CD4-positive, CD25-positive, alpha-beta regulatory T cell (primary cell): ENCODE measurements around the gene DOLK. TPM values are rescaled to one million over a fixed set of nuclear protein-coding genes. Genes with fewer than 3 reads are reported as not detected.

Experiments
- ATAC-seq, 2 donors: fragments of 150-1000 bp; cut with Tn5 transposase; one replicate each; pipeline ENCODE4 v1.10.0; 2021; ENCODE audit warnings: low read depth in 2 of 2, moderate number of reproducible peaks in 2 of 2, moderate library complexity in 1 of 2
- DNase-seq, 3 donors: peaks; one replicate each; pipeline versions ENCODE4 v3.0.0 to v3.0.0-alpha.2; 2012 to 2022; ENCODE audit warnings: mixed read lengths in 1 of 3
- H3K27ac ChIP-seq: one replicate; pipeline ENCODE4 v1.7.0; 2013; ENCODE audit warnings: mild to moderate bottlenecking, low read length; ENCODE audit not compliant: insufficient read depth, poor library complexity, severe bottlenecking
- H3K27me3 ChIP-seq: one replicate; pipeline ENCODE4 v1.7.0; 2013; ENCODE audit warnings: low read length; ENCODE audit not compliant: control insufficient read depth, insufficient read depth
- H3K36me3 ChIP-seq: one replicate; pipeline ENCODE4 v1.7.0; 2013; ENCODE audit warnings: mild to moderate bottlenecking, low read length, moderate library complexity; ENCODE audit not compliant: control insufficient read depth, insufficient read depth
- H3K4me1 ChIP-seq: 2 replicates; pipeline ENCODE4 v1.7.0; 2013; ENCODE audit warnings: mild to moderate bottlenecking, low read length; ENCODE audit not compliant: insufficient read depth, control insufficient read depth, poor library complexity, severe bottlenecking
- H3K4me3 ChIP-seq: one replicate; pipeline ENCODE4 v1.7.0; 2013; ENCODE audit warnings: low read depth, mild to moderate bottlenecking, low read length, moderate library complexity
- H3K9me3 ChIP-seq, 2 experiments: 1 replicate in 1 of 2; 2 replicates in 1 of 2; pipeline ENCODE4 v1.7.0; 2013; ENCODE audit warnings: low read length in 2 of 2, mild to moderate bottlenecking in 1 of 2, moderate library complexity in 1 of 2; ENCODE audit not compliant: control insufficient read depth in 2 of 2
- H3K27ac Mint-ChIP-seq, 3 donors: one replicate each; pipeline ENCODE4 v1.8.0; 2020 to 2022; ENCODE audit warnings: mild to moderate bottlenecking in 3 of 3, mixed read lengths in 3 of 3, moderate library complexity in 2 of 3
- H3K27me3 Mint-ChIP-seq: one replicate; pipeline ENCODE4 v1.8.0; 2022; ENCODE audit warnings: mild to moderate bottlenecking, mixed read lengths
- H3K36me3 Mint-ChIP-seq: one replicate; pipeline ENCODE4 v1.8.0; 2020; ENCODE audit warnings: mixed read lengths
- H3K4me1 Mint-ChIP-seq, 4 donors: one replicate each; pipeline ENCODE4 v1.8.0; 2020 to 2022; ENCODE audit warnings: mixed read lengths in 4 of 4, mild to moderate bottlenecking in 1 of 4
- H3K4me3 Mint-ChIP-seq, 4 donors: one replicate each; pipeline ENCODE4 v1.8.0; 2020 to 2022; ENCODE audit warnings: mild to moderate bottlenecking in 4 of 4, mixed read lengths in 4 of 4, moderate library complexity in 3 of 4
- H3K9me3 Mint-ChIP-seq, 7 donors: one replicate each; pipeline ENCODE4 v1.8.0; 2020 to 2022; ENCODE audit warnings: mixed read lengths in 7 of 7, mild to moderate bottlenecking in 3 of 7, moderate library complexity in 2 of 7
- polyA plus RNA-seq, 4 donors: library from polyadenylated mRNA; unstranded; fragments of 300-500 nt; fragmentation: Illumina TruSeq; gene quantifications; one replicate each; pipeline ENCODE4 v1.2.3, GENCODE V29; 2021
- total RNA-seq: library from RNA; stranded (reverse); gene quantifications from one replicate; pipeline ENCODE4 v1.2.3, GENCODE V29; 2022

Gene DOLK
- total and polyA plus RNA-seq, 5 donors from 2014 or later = 6.1 to 12.3 (median 9.4) TPM

DNA sequence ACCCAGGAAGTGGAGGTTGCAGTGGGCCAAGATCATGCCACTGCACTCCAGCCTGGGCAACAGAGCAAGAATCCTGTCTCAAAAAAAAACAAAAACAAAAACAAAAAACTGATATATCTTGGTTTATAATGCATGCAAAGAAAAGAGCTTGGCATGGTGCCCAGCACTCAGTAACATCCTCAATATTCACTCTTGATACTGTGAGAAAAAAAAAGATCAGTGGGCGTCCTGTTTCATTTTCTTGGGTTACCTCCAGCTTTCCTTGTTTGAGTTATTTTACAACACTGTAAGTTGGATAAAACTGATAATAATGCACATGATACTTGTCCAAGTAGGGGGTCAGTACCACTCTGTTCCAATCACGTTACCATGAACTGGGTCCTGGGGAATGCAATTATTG lies 18.8 kb downstream of the DOLK start:
- H3K4me3 Mint-ChIP-seq = no peak overlapping the region
- no peaks in the 10 kb centered on the region for H3K9me3 ChIP-seq
- H3K36me3 Mint-ChIP-seq = no peaks in the 10 kb centered on the region
- no peak for ATAC-seq
- no peaks in the 10 kb centered on the region for H3K27me3 ChIP-seq
- peaks cover 4 to 19% (median 6%) of the 10 kb centered on the region in 4 donors for H3K4me1 Mint-ChIP-seq
- H3K4me1 ChIP-seq = peaks cover 6% of the 10 kb centered on the region
- no peak overlapping the region for H3K4me3 ChIP-seq
- no peaks in the 10 kb centered on the region for H3K9me3 Mint-ChIP-seq
- H3K36me3 ChIP-seq = no peaks in the 10 kb centered on the region
- DNase-seq = no peak
- no peak overlapping the region for H3K27ac ChIP-seq
- H3K27ac Mint-ChIP-seq = no peak overlapping the region
- H3K27me3 Mint-ChIP-seq = peaks cover 5% of the 10 kb centered on the region

DNA sequence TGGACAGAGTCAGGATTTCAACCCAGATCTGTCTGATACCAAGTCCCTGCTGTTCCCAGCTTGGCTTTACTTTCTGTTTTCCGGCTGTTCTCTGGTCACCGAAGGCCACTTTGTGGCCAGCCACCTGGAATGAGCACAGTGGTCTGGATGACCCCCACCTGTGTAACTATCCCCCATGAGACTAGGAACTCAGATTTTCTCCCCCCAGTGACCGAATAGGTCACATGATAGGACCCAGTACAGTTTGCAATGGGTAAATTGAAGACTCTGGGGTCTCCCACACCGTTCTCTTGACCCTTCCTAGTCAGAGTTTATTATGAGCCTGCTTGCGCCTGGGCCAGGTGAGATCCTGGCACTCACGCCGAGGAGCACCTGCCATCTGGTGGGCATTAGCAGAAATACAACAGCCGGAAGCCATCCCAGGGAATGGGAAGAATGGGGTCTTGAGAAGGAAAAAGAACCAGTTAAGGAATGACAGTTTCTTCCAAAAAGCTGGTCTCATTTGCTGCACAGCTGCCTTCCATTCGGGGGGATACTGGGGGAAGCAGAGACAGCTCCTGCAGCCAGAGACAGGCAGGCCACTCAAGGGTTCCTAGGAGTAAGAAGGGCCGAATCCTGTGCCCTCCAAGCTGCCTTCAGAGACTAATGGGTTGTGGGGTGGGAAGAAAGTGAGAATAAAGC lies 19.5 kb downstream of the DOLK start:
- H3K4me3 ChIP-seq = no peak overlapping the region
- Mint-ChIP-seq H3K4me1 (peaks cover 4 to 23% (median 6%) of the 10 kb centered on the region in 4 donors), H3K27me3 (peaks cover 5% of the 10 kb centered on the region), H3K36me3 (no peaks in the 10 kb centered on the region), H3K9me3 (no peaks in the 10 kb centered on the region), H3K27ac (peak overlapping the region in 2 of 3 donors; percentile 81 to 89), H3K4me3 (peak overlapping the region in 2 of 4 donors; percentile 4 to 35)
- no peaks in the 10 kb centered on the region for H3K9me3 ChIP-seq
- no peak overlapping the region for H3K27ac ChIP-seq
- peaks cover 6% of the 10 kb centered on the region for H3K4me1 ChIP-seq
- peak; percentile 61 to 71 for ATAC-seq
- H3K27me3 ChIP-seq = no peaks in the 10 kb centered on the region
- peak; percentile 41 to 57 (median 50) for DNase-seq
- no peaks in the 10 kb centered on the region for H3K36me3 ChIP-seq

DNA sequence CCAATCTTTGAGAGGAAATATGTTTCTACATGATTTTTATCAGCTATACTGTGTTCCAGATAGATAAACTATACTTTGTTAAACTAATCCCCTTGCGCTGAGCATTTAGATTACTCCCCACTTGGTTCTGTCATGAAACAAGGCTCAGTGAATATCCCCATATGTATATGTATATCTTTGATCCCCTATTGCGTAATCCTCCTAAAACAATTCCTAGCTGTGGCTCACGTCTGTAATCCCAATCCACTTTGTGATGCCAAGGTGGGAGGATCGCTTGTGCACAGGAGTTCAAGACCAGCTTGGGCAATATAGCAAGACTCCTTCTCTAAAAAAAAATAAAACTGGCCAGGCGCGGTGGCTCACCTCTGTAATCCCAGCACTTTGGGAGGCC lies 23.9 kb downstream of the DOLK start:
- H3K4me3 ChIP-seq = no peak overlapping the region
- H3K27ac ChIP-seq = no peak overlapping the region
- H3K27ac Mint-ChIP-seq = peak overlapping the region in 1 of 3 donors; percentile 25
- H3K36me3 Mint-ChIP-seq = no peaks in the 10 kb centered on the region
- no peaks in the 10 kb centered on the region for H3K27me3 ChIP-seq
- peaks cover 5% of the 10 kb centered on the region for H3K27me3 Mint-ChIP-seq
- H3K9me3 Mint-ChIP-seq = no peaks in the 10 kb centered on the region
- DNase-seq = no peak
- H3K36me3 ChIP-seq = no peaks in the 10 kb centered on the region
- H3K4me1 ChIP-seq = peaks cover 8% of the 10 kb centered on the region
- H3K9me3 ChIP-seq = no peaks in the 10 kb centered on the region
- no peak for ATAC-seq
- peaks cover 4 to 31% (median 6%) of the 10 kb centered on the region in 4 donors for H3K4me1 Mint-ChIP-seq
- no peak overlapping the region for H3K4me3 Mint-ChIP-seq

DNA sequence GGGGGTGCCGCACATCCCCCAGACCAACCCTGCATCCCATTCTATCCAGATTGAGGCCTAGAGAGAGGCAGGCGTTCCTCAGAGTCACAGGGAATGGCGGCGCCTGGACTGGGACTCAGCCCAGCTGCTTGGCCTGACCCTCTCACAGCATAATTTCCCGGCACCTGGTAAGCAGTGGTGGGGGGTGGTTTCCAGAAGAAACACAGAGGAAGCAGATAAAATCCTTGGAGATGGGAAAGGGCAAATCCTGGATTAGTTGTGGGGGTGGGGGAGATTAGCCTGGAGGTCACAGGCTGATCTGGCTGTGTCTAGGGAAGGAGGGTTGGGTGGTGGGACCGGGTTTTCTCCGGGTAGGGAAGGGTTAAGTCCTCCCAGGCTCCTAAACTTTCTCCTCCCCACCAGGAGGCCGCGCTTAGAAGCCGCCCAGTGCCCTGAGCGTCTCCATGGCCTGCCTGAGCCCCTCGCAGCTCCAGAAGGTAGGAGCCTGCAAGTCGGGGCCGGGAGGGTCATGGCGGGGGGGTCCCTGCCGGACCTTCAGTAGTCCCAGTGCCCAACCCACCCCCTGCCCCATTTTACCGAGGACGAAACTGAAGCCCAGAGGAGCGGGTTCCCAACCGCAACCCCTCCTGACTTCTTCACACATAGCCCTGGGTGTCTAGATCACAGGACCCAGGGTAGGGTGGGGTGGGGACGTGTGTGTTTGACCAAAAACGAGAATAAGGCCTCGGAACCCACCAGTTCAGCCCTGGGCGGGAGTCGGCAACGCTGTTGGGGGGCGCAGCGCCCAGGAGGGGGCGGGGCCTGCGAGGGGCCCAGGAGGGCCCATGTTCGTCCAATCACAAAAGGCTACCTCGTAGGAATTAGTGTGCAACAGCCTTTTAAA lies 25.3 kb downstream of the DOLK start:
- H3K4me3 ChIP-seq = no peak overlapping the region
- ATAC-seq (no peak), DNase-seq (no peak)
- Mint-ChIP-seq H3K27me3 (no peaks in the 10 kb centered on the region), H3K9me3 (no peaks in the 10 kb centered on the region), H3K36me3 (peaks cover 7% of the 10 kb centered on the region), H3K27ac (no peak overlapping the region), H3K4me1 (peaks cover 0 to 22% (median 1%) of the 10 kb centered on the region in 4 donors), H3K4me3 (peak overlapping the region in 1 of 4 donors; percentile 65)
- no peaks in the 10 kb centered on the region for H3K9me3 ChIP-seq
- H3K27me3 ChIP-seq = no peaks in the 10 kb centered on the region
- no peak overlapping the region for H3K27ac ChIP-seq
- peaks cover 9% of the 10 kb centered on the region for H3K36me3 ChIP-seq
- H3K4me1 ChIP-seq = peaks cover 2% of the 10 kb centered on the region

DNA sequence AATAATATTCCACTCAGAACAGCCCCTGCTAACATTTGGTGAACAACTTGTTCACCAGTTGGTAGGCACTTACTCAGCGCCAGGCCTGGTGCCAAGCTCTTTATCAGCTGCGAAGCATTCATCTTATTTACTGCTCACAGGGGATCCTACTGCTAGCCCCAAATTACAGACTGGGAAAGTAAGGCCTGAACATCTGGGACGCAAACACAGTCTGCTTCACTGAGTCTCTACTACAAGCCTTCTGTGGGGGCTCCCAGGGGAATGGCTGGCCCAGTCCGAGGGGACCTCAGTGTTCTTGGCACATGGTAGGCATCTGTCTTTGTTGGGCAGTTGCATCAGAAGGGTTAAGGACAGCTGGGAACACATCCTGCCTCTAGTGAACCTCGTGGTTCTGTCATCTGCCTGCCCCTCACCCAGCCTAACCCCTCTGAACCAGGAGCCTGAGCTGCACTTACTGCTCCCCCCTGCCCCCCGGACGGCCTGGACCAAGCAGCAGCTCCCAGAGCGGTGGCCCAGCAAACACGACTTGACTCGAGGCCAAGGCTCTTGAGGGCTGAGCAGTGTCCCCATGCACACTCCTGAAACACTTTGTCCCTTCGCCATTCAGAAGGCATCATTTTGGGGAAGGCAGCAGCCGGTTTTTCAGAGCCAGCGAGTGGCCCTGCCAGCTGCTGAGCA lies 26.9 kb downstream of the DOLK start, which contains the start of gene PHYHD1:
PHYHD1 (plus strand) TSS at position 602 of the 678 bp plus-strand sequence. CDS start 1,342 bp downstream, outside the sequence.
- H3K36me3 Mint-ChIP-seq = peaks cover 16% of the 10 kb centered on the region
- Histone ChIP-seq H3K36me3 (peaks cover 25% of the 10 kb centered on the region), H3K9me3 (no peaks in the 10 kb centered on the region), H3K4me3 (no peak within 1 kb of the TSS), H3K27me3 (no peaks in the 10 kb centered on the region), H3K27ac (no peak within 1 kb of the TSS), H3K4me1 (peaks cover 2% of the 10 kb centered on the region)
- ATAC-seq (no peak), DNase-seq (no peak)
- no peaks in the 10 kb centered on the region for H3K9me3 Mint-ChIP-seq
- peaks cover 0 to 16% (median 1%) of the 10 kb centered on the region in 4 donors for H3K4me1 Mint-ChIP-seq
- no peaks in the 10 kb centered on the region for H3K27me3 Mint-ChIP-seq
- H3K4me3 Mint-ChIP-seq = peak within 1 kb of the TSS in 1 of 4 donors; percentile 65
- H3K27ac Mint-ChIP-seq = peak within 1 kb of the TSS in 1 of 3 donors; percentile 79

DNA sequence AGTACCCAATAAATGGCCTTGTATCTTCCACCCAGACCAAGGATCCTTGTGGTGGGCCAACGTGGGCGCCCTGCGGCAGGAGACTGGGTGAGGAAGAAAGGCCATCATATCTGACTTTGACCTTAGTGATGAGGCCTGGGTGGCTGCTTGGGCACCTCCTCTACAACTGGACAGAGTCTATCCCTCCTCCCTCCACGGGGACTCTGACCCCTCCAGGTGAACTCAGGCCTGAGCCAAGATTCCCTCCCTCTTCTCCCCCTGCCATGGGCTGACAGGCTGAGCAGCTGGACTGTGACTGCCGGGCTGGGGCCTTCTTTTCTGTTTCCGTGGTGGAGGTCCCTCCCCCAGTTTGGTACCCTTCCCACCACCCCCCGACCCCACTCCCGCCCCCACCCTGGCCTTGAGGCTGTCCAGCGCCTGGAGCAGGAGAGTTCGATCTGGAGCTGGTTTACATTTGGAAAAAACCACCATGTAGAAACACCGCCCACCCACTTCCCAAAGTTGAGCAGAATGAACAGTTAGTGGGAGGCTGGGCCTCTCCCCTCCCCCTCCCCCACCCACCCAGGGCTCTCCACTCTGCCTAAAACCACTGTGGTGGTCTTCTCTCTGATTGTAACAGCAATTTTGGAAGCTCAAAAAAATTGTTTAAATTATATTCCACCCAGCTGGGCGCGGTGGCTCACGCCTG lies 27.9 kb downstream of the DOLK start:
- H3K27me3 Mint-ChIP-seq = no peaks in the 10 kb centered on the region
- DNase-seq = no peak
- Histone ChIP-seq H3K27ac (no peak overlapping the region), H3K27me3 (no peaks in the 10 kb centered on the region), H3K4me3 (no peak overlapping the region), H3K36me3 (peaks cover 31% of the 10 kb centered on the region), H3K9me3 (no peaks in the 10 kb centered on the region), H3K4me1 (peaks cover 2% of the 10 kb centered on the region)
- ATAC-seq = no peak
- no peaks in the 10 kb centered on the region for H3K9me3 Mint-ChIP-seq
- H3K36me3 Mint-ChIP-seq = peaks cover 16% of the 10 kb centered on the region
- H3K4me1 Mint-ChIP-seq = peaks cover 0 to 22% (median 1%) of the 10 kb centered on the region in 4 donors
- H3K27ac Mint-ChIP-seq = peak overlapping the region in 1 of 3 donors; percentile 87
- H3K4me3 Mint-ChIP-seq = no peak overlapping the region

DNA sequence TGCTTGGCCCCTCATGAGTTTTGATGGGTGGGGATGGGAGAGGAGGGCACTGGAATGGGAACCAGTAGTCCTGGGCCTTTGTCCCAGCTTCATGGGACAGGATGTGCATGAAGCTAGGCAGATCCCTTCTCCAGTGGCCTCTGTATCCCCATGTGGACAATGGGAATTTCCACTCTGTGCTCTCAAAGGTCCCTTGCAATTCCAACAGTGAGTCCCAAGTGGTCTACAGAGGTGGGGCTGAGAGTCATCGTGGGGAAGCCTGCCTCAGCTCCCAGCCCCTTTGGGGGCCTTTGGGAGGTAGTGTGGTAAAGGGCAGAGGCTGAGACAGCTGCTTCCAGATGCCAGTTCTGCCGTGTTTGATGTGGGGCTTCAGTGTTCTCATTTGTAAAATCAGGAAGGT lies 28.5 kb downstream of the DOLK start:
- Histone ChIP-seq H3K27ac (no peak overlapping the region), H3K9me3 (no peaks in the 10 kb centered on the region), H3K36me3 (peaks cover 36% of the 10 kb centered on the region), H3K27me3 (no peaks in the 10 kb centered on the region), H3K4me1 (peaks cover 2% of the 10 kb centered on the region), H3K4me3 (no peak overlapping the region)
- no peak overlapping the region for H3K4me3 Mint-ChIP-seq
- ATAC-seq (no peak), DNase-seq (no peak)
- peaks cover 16% of the 10 kb centered on the region for H3K36me3 Mint-ChIP-seq
- no peaks in the 10 kb centered on the region for H3K27me3 Mint-ChIP-seq
- peak overlapping the region in 1 of 3 donors; percentile 87 for H3K27ac Mint-ChIP-seq
- H3K4me1 Mint-ChIP-seq = peaks cover 0 to 27% (median 1%) of the 10 kb centered on the region in 4 donors
- no peaks in the 10 kb centered on the region for H3K9me3 Mint-ChIP-seq
